HPDE6-E6E7 (cell line): ENCODE results near the gene ELMO2.

Experiments
- DNase-seq: peaks from one replicate; pipeline ENCODE4 v3.0.0; 2011; ENCODE audit warnings: missing footprints; ENCODE audit errors: extremely low spot score

ELMO2 gene

GRCh38 chr20:46367967-46368901 lies 38.2 kb downstream of the ELMO2 start:
- peak; percentile 95 for DNase-seq

GRCh38 chr20:46367234-46367633 lies 39.2 kb downstream of the ELMO2 start:
- no peak for DNase-seq

- DNase-seq: no peak
Measured at GRCh38 chr20:46366826-46367225, 39.6 kb downstream of the ELMO2 start.

- no peak for DNase-seq
Measured at GRCh38 chr20:46365487-46366220, 40.8 kb downstream of the ELMO2 start.

- no peak for DNase-seq
Measured at GRCh38 chr20:46364670-46365486, 41.5 kb downstream of the ELMO2 start.

- DNase-seq: peak; percentile 98
Measured at GRCh38 chr20:46363874-46364669, 42.3 kb downstream of the ELMO2 start.

- no peak for DNase-seq
Measured at GRCh38 chr20:46362921-46363867, 43.2 kb downstream of the ELMO2 start.

GRCh38 chr20:46361811-46362210 lies 44.6 kb downstream of the ELMO2 start:
- DNase-seq: no peak

- DNase-seq: no peak
Measured at GRCh38 chr20:46361381-46361780, 45.0 kb downstream of the ELMO2 start.

GRCh38 chr20:46359233-46359751 lies 47.1 kb downstream of the ELMO2 start:
- no peak for DNase-seq

- no peak for DNase-seq
Measured at GRCh38 chr20:46358346-46359058, 47.9 kb downstream of the ELMO2 start.

GRCh38 chr20:46357030-46357514 lies 49.3 kb downstream of the ELMO2 start:
- DNase-seq: no peak

GRCh38 chr20:46356195-46357029 lies 50.0 kb downstream of the ELMO2 start:
- no peak for DNase-seq

GRCh38 chr20:46355778-46356177 lies 50.6 kb downstream of the ELMO2 start:
- no peak for DNase-seq

- no peak for DNase-seq
Measured at GRCh38 chr20:46354920-46355654, 51.3 kb downstream of the ELMO2 start.

- DNase-seq: no peak
Measured at GRCh38 chr20:46354207-46354555, 52.2 kb downstream of the ELMO2 start.

- DNase-seq: no peak
Measured at GRCh38 chr20:46353500-46354206, 52.8 kb downstream of the ELMO2 start.
